NCI-H187 (cell line): ENCODE measurements around the gene AKR1C4.
"Not testable (repeated sequence)": the region's sequence is repeated elsewhere in the genome, so short reads cannot be mapped to it uniquely, and the experiment has no call there.

ENCODE experiments used
- DNase-seq, 2 experiments: peaks; one replicate each; lab custom pipeline; 2025; lab: John Stamatoyannopoulos, UW

AKR1C4 gene

DNA sequence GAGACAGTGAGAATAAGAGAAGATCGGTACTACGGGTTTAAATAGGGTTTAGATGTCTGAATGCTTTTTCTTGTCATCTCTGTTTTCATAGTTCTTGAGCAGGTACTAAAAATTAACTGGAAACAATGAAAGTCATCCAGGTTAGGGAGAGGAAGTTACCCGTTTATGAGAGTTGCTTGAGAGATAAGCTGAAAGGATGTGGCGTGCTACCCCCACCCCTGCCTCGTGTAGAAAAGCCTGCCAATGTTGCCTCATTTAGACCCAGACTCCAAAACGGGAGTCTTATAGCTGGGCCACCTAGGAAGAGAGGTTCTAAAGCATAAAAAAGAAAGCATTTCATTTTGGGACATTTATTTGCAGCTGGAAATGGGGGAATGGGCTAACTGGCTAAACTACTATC, 10.2 kb downstream of the AKR1C4 start:
- no peak for DNase-seq

- DNase-seq: not testable (repeated sequence)
Measured at GRCh38 chr10:5209776-5210175, 13.1 kb downstream of the AKR1C4 start.

- not testable (repeated sequence) for DNase-seq
Measured at GRCh38 chr10:5210261-5210660, 13.6 kb downstream of the AKR1C4 start.

DNA sequence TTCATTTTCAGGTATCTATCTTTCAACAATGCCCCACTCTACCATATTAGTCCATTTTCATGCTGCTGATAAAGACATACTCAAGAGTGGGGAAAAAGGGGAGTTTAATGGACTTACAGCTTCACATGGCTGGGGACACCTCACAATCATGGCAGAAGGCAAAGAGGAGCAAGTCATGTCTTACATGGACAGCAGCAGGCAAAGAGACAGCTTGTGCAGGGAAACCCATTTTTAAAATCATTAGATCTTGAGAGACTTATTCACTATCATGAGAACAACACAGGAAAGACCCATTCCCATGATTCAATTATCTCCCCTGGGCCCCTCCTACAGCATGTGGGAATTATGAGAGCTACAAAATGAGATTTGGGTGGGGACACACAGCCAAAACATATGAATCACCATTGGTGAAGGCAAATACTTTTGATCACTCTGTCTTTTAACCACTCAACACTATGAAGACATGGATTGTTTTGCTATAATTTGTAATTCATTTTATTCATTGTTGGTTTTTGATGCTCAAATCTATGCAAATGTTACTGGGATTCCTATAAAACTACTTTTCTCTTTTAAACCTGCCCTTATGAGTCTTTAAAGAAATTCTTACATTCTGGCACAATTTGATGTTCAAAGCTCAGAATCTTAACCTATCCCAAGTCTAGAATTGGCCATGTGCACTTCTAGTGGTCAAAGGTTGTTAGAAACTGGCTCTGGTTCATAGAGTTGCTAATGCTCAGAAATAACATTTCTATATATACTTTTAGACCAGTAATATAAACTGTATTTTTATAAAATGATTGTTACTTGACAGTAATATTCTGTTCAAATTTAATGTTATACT, 15.3 kb downstream of the AKR1C4 start:
- no peak for DNase-seq

DNA sequence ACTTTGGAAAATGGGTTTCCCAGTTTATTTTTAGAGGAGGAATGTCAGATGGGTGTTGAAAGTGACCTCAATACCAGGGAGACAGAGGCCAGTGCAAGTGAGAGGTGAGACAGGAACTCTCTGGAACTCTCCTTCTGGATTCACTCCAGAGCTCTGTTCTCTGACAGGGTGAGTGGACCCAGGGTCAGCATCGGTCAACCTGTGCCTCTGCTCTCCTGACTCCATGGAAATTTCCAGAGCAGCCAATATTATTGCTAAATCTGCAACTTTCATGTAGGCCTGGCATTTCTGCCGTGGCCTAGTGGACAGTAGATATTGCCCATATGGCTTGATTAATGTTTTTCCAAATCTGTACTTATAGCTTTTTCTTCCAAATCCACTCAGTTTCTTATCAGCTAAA, 20.2 kb downstream of the AKR1C4 start:
- no peak for DNase-seq

DNA sequence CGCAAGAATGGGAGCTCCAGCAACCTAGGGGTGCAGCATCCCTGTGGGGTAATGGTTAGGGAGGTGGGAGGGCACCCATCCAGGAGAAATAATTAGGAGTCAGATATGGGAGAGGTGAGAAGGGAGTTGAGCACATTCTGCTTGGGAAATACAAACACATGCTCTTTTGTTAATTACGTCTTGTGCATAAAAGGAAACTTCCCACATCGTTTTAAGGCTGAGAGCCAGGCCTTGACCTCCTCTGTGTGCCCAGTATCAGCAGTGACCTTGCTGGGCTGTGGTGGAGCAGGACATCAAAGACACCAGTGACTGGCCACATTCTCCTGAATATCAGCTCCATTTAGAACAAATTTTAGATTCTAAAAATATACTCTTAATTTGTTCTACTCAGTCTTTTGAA, 22.6 kb downstream of the AKR1C4 start:
- DNase-seq: no peak

GRCh38 chr10:5222942-5223341, 26.3 kb downstream of the AKR1C4 start:
- DNase-seq: not testable (repeated sequence)

GRCh38 chr10:5229019-5229418, 32.4 kb downstream of the AKR1C4 start:
- no peak for DNase-seq

GRCh38 chr10:5233324-5233723, 36.7 kb downstream of the AKR1C4 start:
- no peak for DNase-seq

- DNase-seq: no peak
Measured at GRCh38 chr10:5234106-5234860, 37.6 kb downstream of the AKR1C4 start.

- not testable (repeated sequence) for DNase-seq
Measured at GRCh38 chr10:5237541-5237940, 40.9 kb downstream of the AKR1C4 start.

DNA sequence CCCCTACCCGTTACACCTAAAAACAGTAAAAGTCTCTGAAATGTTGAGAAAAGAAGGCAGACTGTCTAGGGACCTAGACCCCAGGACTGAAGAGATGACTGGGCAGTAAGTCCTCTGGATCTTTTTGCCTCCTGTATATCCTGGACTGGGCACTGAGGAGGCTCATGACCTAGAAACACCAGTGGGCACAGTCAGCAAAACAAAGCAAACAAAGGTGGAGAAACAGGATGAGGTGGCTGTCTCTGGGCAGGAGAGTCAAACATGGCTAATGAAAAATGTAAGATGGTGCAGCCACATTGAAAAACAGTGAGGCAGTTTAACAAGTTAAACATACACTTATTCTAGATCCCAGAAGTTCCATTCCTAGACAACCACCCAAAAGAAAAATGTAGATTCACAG, 45.9 kb downstream of the AKR1C4 start:
- no peak for DNase-seq

GRCh38 chr10:5243521-5243987, 46.9 kb downstream of the AKR1C4 start:
- DNase-seq: no peak

- DNase-seq: no peak
Measured at GRCh38 chr10:5252177-5253037, 55.8 kb downstream of the AKR1C4 start.

DNA sequence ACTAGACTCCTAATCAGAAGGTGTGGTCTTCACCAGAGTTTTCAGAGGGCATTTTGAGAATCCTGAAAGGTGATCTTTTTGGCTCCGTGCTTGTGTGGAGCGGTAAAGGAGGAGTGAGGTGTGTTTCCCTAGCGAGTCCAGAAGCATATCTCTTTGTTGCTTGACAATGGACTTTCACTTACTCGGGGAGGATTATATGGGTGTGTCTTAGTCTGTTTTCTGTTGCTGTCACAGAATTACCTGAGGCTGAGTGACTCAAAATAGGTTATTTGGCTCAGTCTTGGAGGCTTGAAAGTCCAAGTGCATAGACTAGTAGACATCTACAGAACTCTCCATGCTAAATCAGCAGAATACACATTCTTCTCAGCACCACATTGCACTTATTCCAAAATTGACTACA, 57.9 kb downstream of the AKR1C4 start:
- no peak for DNase-seq

- not testable (repeated sequence) for DNase-seq
Measured at GRCh38 chr10:5257768-5258167, 61.1 kb downstream of the AKR1C4 start.

DNA sequence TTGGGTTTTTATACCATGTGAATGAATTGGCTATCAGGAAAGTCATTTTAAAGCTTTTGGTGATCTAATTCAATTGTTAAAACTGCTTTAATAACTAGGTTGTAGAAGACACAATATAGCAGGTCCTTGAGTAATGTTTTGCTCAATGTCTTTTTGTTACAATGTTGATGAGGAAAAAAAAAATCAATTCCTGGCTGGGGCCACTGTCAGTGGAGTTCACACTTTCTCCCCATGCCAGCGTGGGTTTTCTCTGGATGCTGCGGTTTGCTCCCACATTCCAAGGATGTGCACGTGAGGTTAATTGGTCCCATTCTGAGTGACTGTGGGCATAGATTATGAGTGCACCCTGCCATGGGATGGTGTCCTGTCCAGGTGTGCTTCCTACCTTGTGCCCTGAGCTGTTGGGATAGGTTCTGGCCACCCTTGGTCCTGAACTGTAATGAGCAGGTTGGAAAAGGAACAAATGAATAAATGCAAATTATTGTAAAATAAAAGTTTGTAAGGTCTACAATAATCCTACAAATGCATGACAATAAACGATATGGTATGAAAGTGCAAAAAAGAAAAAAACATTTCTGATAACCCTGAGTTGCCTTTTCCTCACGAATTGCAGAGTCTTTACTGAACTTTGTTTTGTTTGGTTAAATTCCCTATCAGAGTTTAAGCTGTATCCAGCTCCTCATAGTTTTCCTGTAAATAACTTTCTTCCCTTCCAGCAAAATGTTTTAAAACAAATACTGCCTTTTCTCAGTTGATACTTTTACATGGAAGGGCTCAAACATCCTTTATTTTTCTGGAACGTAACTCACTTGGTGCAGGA, 62.7 kb downstream of the AKR1C4 start:
- no peak for DNase-seq

DNA sequence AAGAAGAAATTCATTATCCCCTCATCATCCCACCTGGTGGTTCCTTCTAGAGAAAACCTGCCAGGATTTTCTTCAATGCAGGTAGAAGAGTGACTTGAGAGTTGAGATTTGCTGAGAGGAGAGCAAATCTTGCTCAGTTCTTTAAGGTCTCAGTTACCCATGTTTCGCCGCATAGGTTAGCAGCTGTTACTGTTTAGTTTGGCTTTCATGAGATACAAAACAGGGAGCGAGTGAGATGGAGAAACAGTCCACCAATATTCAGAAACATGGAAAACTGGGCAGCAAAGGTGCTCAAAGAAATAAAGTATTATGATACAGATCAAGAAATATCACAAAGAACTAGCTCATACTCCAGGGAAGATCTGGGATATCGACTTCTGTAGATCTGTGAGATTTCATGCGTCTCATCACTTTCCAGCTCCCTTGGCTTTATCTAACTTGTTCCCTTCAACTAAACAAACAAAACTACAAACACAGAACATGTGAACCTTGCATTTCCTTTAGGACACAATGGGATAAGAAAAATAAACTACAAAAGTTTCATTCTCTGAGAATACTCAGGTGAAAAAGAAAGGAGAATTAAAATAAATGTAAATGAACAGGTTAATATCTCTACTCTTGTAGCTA, 63.4 kb downstream of the AKR1C4 start:
- no peak for DNase-seq

DNA sequence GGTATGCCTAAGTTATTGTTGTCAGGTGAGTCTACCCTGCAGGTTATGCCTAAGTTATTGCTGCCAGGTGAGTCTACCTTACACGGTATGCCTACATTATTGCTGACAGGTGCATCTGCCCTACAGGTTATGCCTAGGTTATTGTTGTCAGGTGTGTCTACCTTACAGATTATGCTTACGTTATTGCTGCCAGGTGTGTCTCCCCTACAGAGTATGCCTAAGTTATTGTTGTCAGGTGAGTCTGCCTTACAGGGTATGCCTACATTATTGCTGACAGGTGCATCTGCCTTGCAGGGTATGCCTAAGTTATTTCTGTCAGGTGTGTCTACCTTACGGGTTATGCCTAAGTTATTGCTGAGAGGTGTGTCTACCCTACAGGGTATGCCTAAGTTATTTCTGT, 64.2 kb downstream of the AKR1C4 start:
- no peak for DNase-seq

DNA sequence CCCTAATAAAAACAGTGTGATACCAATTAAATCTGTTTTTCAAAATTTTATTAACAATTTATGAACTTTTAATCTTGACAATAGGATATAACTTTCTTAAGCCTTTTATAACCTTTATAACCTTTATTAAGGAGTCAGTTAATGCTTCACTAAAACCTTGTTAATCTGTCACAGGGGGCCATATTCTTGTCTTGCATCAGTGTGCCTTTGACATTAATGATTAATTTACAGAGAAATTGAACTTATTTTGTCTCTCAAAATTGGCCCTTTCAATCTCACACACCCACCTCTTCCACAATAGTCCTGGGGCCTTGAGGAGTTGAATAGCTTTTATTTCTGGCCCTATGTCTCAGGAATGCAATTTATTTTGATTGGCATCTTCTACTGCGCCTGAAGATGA, 68.5 kb downstream of the AKR1C4 start:
- DNase-seq: no peak

- no peak for DNase-seq
Measured at GRCh38 chr10:5266351-5266750, 69.7 kb downstream of the AKR1C4 start.
